8988T (cell line): ENCODE measurements around the gene PCNX4.

Source experiments
- DNase-seq: peaks from one replicate; pipeline ENCODE4 v3.0.0; 2011

PCNX4 gene

GRCh38 chr14:60102389-60102788 is 10.7 kb downstream of the PCNX4 start:
- no peak for DNase-seq

GRCh38 chr14:60106339-60106738 is 14.6 kb downstream of the PCNX4 start:
- no peak for DNase-seq

DNA sequence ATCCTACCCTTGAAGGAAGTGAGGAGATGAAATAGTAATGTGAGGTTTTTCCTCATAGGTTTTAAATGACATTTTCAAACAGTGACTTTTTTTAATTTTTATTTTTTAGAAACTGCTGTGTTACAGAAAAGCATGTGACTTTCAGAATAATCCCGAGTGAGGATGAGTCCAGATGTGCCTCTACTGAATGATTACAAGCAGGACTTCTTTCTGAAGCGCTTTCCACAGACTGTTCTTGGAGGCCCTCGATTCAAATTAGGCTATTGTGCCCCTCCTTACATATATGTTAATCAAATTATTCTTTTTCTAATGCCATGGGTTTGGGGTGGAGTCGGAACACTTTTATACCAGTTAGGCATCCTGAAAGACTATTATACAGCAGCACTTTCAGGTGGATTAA is 15.8 kb downstream of the PCNX4 start:
- DNase-seq, result no peak

- DNase-seq, result no peak
These were observed 20.0 kb downstream of the PCNX4 start for GRCh38 chr14:60111732-60112131.

DNA sequence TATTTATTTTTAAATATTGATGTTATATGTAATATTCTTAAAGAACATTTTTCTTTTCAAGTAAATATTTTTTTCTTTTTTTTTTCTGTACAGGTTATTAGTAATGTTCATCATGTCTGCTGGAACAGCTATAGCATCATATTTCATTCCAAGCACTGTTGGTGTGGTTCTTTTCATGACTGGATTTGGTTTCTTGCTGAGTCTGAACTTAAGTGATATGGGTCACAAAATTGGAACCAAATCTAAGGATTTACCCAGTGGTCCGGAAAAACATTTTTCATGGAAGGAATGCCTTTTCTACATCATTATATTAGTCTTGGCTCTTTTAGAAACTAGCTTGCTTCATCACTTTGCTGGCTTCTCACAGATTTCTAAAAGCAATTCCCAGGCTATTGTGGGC is 23.2 kb downstream of the PCNX4 start:
- DNase-seq, result no peak

DNA sequence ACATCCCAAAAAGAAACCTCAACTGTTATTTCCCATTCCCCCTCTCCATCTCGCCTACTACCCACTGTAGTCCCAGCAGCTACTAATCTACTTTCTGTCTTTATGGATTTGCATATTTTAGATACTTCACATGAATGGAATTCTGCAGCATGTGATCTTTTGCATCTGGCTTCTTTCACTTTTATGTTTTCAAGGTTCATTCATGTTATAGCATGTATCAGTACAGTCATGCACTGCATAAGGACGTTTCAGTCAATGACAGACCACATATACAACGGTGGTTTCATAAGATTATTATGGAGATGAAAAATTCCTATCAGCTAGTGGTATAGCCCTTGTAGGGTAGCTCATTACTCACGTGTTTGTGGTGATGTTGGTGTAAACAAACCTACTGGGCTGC is 24.5 kb downstream of the PCNX4 start:
- DNase-seq, result no peak

DNA sequence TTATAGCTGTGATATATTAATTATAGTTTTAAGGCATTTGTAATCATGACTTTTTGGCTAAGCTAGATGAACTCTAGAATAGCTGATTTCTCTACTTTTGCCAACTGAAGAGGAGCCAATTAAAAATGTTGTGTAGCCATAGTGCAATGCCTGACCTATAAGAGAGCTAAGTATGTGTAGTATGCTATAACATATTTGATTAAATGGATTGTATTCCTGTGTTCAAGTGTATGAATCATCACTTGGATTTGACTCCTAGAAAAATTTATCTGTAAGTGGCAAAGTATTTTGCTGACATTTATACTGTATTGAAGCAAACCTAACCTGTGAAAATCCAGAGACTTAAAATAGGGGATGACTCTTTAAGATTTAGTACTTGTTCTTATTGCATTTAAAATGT is 34.2 kb downstream of the PCNX4 start:
- no peak for DNase-seq

- DNase-seq, result no peak
These were observed 41.8 kb downstream of the PCNX4 start for GRCh38 chr14:60133487-60133886.

- DNase-seq, result no peak
These were observed 43.0 kb downstream of the PCNX4 start for GRCh38 chr14:60134702-60135101.

GRCh38 chr14:60151715-60152114 is 60.0 kb downstream of the PCNX4 start:
- DNase-seq, result no peak

DNA sequence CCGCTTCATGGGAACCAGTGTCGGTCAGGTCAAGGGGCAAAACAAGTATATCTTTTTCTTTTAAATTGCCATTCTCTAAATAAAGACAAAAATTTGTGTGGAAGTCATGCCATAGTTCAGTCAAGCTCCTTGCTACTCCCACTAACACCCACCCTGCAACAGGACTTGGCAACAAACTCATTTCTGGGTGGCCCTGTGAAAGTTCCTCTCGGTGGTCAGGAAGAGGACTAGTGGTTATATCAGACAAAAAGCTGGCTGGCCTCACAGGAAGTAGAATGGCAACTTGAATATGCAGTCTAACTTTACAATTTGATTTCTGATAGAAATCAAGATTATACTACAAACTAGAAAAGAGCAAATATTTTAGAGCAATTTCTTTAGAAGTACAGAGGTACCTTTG is 62.3 kb downstream of the PCNX4 start:
- DNase-seq, result no peak

DNA sequence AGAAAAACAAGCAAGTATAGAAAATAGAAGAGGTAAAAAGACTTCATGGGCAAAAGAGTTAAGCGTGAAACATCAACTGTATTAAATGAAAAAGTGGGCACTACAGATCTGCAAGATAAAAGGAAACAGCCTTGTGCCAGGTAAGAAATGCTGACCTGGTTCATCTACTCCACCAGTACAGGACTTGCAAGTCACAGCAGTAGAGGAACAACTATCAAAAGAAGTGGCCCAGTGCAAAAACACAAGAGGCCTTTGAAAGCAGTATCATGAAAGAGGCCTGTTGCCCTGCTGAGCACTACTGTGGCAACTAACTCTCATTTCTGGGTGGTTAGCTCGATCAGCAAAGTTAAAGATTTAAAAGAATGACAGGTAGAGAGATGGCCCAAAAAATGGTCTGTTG is 62.9 kb downstream of the PCNX4 start:
- no peak for DNase-seq

GRCh38 chr14:60160422-60160821 is 68.7 kb downstream of the PCNX4 start:
- no peak for DNase-seq

DNA sequence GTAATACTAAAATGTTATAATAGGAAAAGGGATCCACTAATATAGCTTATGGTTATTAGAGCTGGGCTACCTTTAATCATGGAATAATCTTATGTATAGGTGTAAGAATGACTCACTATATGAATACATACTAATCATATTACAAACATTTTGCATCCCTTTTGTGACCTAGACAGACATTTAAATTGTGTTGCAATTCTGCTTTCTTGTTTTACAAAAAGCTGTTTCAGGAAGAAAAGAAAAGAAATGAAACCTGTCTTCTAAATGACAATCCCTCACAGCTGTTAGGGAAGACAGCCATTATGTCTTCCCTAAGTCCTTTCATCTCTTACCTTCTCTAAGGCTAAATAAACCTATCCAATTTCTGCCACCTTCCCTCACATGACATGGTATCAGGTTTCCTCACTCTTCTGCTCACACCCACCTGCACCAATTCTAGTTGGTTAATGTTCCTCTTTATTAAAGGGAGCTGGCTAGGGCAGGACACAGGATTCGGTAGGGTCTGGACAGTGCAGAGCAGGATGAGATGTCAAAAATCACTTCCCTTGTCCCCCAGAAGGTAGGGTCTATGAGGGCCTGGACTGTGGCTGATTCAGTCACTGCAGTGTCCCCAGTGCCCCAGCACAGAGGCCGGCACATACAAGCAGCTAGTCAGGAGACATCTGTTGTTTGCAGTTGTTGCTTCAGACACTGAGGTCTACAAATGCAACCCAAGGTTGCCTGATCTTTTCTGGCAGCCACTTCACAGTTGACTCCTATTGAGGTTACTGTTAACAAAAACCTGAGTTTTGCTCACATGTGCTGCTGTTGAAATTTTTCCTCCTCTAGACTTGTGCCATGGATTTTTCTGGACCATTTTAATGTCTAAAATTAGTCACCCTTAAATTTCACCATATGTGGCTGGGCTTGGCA is 69.7 kb downstream of the PCNX4 start:
- DNase-seq, result no peak

DNA sequence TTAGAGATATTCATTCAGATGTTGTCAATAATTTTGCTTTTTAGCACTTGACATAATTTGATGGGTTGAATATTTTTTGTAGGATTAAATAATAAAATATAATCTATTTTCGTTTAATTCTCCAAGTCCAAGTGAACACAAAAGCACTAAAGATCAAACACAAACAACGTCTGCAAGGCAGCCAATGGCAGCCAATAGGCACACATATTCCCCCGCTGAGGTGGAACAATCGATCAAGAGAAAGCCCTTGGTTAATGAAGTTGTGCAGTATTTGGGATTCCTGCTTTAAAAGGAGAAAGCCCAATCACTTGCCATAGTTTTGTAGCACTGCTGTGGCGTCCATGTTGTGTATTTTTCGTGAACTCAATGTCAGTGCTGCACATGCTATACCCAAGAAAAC is 72.0 kb downstream of the PCNX4 start:
- no peak for DNase-seq

DNA sequence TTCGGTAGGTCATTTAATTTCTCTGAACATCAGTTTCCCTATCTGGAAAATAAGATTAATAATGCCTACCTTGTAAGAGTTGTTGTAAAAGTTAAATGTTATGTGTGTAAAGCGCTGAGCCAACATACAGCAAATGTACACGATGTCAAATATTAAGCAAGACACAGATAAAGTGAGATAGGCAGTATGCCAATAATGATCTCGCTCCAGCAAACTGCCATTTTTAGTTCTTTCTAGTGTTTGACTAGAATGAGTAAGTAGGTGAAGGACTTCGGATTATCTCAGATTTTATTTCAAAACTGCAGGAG is 72.6 kb downstream of the PCNX4 start:
- DNase-seq, result no peak

DNA sequence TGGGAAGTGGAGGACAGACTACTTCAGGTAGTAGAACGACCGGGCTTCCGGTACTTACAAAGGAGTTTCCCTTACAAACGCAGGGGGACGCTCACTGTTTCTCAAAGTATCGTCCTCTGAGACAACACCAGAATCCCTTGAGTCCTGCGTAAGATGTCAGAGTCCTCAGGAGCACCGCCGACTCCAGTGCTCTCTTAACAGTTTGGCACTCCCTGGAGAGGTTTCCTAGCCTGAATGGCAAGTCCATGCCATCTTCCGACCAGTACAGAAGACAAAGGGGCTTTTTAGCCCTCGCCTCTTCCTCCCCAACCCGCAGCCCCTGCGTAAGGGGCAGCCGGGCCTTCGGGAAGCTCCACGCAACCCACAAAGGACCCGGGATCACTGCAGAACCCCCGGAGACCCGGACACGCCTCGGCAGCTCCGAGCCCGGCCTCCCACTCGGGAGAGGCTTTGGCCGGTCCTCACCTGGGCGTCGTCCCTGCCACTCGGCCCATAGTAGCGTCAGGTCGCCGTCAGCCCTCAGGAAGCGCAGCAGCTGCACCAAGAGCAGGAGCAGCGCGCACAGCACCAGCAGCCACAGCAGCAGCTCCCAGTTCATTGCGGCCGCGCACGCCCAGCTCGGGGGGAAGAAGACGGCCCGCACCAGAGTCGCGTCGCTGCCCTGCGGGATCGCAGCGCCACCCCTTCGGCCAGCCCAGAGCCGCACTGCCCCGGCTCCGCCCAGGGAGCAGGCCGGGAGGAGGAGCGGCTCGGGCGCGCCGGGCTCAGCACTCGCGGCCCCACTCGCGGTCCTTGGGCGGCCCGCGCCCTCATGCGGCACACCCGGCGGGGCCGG is 73.2 kb downstream of the PCNX4 start, which contains the start of gene DHRS7:
Gene DHRS7, minus strand, starts transcription at position 687 of the 835 bp plus-strand sequence. Its CDS starts 89 bp downstream, at position 598.
- DNase-seq, result peak; percentile 71

DNA sequence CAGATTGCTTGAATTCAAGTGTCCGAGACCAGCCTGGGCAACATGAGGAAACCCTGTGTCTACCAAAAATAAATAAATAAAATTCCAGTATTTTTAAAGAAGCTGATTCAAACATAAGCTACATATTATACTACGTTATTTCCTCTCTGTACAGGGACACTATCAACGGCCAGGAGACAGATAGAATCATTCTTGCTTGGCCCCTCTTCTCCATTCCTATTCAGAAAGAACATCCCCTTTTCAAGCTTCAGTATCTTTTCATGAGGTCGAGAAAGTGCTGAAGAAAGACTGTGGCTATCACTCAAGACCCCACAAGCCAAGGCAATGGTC is 73.8 kb downstream of the PCNX4 start:
- DNase-seq, result no peak

DNA sequence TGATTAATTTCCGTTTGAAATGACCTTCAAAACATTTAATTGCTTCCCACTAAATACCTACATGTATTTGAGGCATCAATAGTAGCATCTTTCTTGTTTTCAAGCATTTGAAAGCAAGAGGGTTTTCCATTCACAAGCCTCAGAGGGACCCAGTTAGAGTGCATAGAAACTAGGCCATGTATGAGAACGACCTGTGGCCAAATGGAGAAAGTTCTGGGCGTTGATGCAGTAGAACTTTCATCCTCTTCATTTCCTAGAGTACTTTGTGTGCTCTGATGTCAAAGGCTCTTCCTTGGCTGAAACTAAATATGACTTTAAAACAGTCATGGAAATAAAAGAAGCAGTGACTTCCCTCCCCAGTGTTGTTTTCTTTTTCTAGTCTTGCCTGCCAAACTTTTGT is 74.4 kb downstream of the PCNX4 start:
- no peak for DNase-seq

GRCh38 chr14:60169722-60170121 is 78.0 kb downstream of the PCNX4 start:
- no peak for DNase-seq

GRCh38 chr14:60170948-60171347 is 79.2 kb downstream of the PCNX4 start:
- DNase-seq, result no peak

DNA sequence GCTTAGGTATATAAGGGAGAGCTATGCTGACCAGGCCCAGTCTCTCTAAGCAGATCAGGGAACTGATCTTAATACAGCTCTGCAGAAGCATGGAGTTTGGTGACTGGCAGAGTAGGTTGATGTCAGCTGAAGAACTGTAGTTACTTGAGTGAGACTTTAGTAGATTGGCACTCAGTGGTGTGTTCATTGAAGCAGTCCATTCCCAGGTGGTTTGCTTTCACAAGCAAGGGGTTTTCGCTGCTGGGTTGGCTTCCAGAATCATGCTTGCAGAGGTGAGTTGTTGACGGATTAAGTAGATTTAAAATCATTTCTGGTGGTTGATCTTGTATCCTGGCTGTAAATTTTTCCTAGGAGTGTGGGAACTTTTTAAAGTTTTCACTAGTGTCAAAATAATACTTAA is 80.0 kb downstream of the PCNX4 start:
- no peak for DNase-seq

DNA sequence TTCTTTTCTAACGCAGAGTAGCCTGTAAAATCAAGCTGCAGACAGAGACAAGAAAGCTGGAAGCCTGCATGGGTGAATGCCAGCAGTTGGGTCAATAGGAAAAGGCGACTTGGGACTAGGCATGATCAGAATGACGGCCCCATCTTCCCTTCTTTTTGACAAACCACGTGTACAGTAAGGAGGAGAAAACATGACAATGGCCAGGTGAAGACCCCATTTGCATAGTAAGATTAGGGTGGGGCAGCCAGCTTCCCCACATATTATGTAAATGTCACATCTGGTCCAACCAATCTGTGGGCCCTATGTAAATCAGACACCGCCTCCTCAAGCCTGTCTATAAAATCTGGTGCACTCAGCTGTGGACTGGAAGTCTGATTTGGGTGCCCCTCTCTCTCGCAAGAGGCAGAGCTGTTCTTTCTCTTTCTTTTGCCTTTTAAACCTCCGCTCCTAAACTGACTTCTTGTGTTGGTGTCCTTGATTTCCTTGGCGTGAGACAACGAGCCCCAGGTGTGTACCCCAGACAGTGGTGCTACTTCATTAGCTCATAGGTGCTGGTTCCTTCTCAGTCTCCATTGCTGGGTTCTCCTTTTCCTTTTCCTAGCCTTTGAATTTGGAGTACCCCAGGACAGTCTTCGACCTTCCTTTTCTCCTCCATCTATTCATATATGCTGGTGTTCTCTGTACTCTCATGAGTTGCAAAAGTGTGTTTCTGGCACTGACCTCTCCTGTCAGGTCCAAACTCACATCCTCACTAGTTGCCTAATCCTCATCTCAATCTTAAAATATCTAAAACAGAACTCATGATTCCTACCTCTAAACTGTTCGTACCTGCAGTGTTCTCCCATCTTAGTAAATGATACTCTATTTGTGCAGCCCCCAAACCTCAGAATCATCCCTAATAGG is 82.9 kb downstream of the PCNX4 start:
- no peak for DNase-seq
